HK-2 (cell line): Measurements from ENCODE around the gene TRIM14.
"Not testable (repeated sequence)": the region's sequence is repeated elsewhere in the genome, so short reads cannot be mapped to it uniquely, and the experiment has no call there.

ENCODE experiments used
- DNase-seq: peaks from one replicate; pipeline ENCODE4 v3.0.0-alpha.2; 2018; ENCODE audit not compliant: unreplicated experiment

Gene TRIM14

DNA sequence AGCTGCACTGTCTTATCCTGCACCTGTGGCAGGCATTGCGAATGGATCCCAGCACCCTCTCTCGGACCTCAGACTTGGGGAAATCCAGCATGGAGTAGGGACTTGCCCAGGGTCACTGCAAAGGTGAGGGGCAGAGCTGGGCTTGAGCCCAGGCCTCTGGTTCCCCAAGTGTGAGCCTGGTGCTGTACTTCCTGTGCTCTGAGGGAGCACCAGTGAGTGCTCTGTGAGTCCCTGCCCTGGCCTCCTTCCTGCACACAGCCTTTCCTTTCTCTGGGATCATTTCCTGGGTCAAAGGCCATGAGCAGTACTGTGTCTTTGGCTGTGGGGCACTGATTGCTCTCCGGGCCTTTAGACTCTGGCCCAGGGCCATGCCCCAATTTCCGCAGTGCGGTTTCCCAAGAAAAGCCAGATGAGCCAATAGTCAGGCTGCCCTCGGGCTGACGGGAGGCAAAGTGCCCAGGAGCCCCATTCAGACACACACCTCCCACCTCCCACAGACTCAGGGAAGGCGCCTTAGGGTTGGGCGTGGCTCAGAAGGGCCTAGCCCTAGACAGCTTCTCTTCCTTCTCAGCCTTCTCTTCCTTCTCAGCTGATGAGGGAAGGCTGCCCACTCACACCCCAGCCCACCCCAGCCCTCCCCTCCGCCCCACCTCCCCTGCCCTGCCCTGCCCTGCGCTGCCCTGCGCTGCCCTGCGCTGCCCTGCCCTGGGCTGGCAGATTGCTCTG, 23.3 kb upstream of the TRIM14 start:
- no peak for DNase-seq

DNA sequence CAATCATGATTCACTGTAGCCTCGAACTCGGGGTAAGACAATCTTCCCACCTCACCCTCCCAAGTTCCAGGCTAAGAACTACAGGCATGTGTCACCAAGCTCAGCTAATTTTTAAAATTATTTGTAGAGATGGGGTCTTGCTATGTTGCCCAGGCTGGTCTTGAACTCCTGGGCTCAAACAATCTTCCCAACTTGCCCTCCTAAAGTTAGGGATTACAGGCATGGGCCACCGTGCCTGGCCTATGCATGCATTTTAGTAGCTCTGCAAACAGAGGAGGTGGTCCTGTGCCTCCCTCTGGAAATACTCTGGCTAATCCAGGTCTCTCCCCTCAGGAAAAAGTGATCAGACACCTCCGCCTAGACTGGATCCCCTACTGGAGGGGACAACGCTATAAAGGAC, 21.5 kb upstream of the TRIM14 start:
- DNase-seq: no peak

DNA sequence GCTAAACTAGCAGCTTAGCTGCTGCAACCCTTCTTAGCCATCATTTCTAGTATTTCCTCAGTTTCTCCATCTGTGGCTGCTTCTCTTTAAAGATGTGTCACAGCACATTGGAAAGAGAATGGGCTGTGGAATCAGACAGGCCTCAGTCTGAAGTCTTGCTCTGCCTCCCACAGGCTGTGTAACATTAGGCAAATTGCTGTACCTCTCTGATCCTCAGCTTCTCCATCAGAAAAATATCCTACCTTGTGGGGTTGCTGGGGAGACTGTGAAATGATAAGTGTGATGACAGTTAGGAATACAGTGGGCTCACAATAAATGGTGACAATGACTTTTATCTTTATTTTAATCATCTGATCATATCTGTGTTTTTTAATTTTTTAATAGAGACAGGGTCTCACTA, 17.5 kb upstream of the TRIM14 start:
- no peak for DNase-seq

DNA sequence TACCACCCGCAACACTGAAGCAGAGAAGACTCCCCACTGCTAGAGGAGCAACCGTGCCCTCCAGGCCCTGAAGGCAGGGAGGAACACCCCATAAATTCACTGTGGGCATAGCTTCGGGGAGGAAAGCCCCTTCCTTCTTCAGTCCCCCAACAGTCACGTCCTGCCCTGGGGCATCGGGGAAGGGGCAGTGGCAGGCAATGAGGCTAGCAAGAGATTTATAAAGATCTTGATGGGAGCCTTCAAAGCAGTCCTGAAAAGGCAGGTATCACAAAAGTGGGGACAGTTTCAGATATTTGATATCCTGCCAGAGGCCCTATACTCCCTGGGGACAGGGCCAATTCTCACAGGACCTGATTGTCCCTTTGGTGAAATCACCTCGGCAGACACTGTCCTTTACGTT, 16.9 kb upstream of the TRIM14 start:
- no peak for DNase-seq

DNA sequence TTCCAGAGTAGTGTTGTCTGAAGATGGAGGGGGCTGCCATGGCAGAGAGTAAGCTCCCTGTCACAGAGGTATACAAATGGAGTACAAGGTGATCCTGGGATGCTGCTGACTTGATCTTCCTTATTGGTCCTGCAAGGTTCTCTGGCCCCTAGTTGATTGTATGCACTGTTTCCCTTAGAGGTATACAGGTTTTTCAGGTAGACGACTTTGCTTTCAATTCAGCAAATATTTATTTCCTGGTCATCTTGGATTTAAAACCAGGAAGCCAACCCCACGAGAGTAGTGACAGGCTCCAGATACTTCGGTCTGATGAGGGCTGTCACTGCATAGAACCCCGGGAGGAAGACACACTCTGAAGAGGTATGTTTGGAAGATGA, 16.5 kb upstream of the TRIM14 start:
- DNase-seq: no peak

DNA sequence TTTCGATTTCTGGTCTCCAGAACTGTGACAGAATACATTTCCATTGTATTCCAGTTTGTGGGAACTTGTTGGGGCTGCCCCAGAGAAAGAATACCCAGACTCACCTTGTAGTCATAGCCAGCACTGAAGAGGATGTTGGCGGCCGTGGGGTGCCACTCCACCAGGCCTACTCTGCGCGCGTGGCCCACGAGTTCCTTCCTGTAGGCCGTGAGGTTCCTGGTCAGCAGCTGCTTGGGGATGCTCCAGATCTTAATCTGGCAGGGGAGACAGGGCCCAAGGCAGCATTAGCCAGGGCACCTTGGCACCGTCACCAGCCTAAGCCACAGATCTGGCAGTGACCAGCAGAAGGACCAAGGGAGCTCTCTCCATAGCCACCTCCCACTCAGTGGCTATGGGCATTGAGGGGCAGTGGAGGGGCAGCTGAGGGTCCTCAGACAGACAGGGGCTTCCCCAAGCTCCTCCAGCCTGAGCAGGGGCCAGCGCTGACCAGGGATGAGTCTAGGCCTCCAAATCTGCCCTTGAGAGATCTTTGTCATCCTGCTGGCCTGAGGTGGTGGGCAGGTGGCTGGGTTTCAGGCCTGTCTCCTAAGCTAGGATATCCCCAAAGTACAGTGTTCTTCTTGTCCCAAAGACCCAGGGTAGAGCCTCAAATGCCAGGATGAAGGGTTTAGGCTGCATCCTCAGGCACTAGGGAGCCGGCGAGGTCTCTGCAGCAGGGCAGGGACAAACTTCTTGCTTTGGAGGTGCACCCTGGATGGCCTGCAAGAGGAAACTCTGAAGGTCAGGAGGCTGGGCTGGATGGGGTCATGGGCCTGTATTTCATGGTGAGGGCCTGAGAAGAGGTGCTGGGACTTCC, 15.9 kb upstream of the TRIM14 start:
- DNase-seq: no peak

DNA sequence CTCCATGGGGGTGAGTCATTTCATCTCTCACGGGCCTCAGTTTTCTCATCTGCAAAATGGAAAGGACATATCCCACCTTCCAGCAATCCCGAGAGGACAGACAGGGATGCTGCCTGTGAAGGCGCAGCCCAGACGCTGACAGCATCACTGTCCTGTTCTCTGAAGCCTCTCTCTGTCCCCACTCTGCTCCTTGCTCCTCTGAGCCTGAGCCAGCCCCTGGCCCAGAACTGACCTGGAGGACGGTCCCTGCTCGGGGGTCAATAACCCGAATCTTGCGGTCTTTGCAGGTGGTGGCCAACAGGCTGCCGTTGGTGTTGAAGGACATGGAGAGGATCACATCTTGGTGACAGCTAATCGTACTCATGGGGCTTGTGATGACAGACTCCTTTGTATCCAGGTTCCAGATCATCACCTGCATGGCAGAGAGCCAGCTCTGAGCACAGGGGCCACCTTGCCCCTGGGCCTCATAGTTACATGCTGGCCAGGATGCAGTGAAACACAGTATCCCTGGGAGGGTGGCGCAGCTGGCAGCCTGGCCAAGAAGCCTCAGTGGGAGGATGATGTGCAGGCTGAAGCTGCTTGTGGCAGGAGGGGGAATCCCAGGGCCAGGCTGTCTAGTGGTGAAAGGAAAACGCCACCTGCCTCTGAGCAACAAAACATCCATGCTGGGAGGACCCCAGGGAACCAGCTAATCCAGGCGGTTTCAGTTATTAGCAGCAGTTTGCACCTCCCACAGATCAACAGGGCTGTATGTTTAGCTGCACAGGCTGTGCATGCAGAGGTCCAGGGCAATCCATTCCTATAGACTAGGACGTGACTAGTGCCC, 14.0 kb upstream of the TRIM14 start:
- DNase-seq: no peak

DNA sequence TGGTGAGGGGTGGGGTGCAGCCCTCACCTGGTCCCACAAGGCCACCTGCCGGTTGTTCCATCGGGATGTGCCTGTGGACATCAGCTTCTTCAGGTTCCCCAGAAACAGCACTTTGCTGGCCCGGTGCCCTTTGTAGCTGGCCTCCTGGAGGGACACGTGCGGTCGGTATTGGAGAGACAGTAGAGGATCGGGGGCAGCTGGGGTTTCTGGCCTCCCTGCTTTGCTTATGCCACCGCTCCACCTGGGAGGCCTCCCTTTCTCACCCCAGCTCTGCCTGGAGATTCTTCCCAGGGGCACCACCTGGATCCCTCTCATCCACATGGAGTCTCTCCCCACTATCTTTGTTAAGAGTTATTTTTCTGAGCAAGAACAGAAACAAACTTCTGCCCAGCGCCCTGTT, 13.1 kb upstream of the TRIM14 start:
- no peak for DNase-seq

DNA sequence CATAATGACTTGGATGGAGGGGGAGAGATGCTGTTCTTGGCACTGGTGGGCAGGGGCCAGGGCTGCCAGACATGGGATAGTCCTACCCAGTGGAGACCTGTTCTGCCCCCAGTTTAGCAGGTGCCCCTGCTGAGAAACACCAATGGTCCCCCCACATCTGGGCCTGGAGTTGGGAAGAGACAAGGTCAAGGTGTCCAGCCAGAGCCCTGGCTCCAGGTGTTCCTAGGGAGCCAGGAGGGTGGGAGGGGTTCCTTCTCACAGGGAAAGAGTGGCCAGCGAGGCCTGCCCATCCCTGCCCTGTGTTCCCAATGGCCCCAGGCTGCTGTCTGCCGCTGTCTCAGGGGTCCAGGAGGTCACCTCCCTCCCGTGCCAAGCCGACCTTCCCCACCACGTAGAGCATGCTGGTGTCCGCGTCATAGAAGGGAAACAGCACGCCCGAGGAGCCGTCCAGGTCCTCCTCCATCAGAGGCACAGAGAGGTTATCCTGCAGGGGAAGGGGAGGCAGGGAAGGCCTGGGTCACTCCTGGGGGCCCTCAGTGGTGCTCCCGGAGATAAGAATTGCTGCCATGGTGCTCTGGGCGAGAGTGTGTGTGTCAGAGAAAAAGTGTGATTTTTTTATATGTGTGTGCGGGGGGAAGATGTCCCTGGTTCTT, 11.7 kb upstream of the TRIM14 start:
- DNase-seq: no peak

DNA sequence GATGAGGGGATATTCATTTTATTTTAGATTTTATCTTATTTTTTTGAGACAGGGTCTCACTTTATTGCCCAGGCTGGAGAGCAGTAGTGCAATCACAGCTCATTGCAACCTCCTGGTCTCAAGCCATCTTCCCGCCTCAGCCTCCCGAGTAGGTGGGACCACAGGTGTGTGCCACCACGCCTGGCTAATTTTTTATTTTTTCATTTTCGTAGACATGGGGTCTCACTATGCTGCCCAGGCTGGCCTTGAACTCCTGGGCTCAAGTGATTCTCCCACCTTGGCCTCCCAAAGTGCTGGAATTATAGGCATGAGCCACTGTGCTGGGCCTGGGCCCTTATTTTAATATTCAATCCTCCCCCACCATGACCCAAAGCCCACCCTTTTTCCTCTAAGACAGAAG, 11.0 kb upstream of the TRIM14 start:
- not testable (repeated sequence) for DNase-seq

DNA sequence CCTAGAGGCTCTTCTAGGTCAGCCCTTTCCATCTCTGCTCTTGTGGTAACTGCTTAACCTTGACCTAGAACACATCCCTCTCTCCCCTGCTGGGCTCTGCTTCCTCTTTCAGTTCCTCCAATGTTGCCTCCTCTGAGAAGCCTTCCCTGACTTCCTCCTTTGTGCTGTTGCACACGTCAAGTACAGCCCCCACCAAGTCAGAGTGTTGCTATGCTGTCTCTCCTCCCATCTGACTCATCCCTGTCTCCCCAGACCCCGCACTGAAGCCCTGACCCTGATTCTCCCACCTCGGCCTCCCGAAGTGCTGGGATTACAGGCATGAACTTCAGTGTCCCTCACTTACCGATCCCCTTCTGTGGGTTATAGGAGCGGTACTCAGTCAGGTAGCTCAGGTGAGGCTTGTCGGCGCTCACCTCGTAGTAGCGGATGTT, 10.4 kb upstream of the TRIM14 start:
- no peak for DNase-seq

DNA sequence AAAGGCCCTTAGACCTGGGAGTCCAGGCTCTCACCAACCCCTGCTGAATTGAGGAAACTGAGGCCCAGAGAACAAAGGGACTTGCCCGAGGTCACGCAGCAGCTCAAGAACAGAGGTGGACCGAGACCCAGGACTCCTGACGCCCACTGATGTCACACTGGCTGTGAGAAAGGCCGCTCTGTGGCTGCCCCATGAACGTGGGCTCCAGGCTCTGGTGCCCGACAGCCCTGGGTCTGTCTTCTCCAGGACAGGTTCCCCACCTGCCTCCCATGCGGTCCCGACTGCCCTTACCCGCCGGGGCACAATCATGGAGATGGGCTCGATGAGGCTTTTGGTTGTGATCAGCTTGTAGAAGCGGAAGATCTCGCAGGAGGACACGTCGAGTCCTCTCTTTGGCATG, 9.3 kb upstream of the TRIM14 start:
- no peak for DNase-seq

DNA sequence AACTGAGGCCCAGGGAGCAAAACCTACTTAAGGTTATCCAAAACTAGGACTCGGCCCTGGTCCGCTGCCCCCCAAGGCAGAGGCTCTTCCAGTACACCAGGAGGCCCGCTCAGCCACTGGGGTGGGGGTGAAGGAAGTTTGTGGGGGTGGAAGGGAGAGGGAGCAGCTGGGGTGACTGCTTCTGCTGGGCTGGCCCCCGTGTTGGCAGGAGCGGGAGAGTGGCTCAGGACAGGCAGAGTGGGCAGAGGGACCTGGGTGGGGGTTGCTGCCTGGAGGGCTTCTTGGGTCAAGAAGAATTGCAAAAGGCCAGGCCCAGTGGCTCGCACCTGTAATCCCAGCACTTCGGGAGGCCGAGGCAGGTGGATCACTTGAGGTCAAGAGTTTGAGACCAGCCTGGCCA, 8.2 kb upstream of the TRIM14 start:
- DNase-seq: no peak

DNA sequence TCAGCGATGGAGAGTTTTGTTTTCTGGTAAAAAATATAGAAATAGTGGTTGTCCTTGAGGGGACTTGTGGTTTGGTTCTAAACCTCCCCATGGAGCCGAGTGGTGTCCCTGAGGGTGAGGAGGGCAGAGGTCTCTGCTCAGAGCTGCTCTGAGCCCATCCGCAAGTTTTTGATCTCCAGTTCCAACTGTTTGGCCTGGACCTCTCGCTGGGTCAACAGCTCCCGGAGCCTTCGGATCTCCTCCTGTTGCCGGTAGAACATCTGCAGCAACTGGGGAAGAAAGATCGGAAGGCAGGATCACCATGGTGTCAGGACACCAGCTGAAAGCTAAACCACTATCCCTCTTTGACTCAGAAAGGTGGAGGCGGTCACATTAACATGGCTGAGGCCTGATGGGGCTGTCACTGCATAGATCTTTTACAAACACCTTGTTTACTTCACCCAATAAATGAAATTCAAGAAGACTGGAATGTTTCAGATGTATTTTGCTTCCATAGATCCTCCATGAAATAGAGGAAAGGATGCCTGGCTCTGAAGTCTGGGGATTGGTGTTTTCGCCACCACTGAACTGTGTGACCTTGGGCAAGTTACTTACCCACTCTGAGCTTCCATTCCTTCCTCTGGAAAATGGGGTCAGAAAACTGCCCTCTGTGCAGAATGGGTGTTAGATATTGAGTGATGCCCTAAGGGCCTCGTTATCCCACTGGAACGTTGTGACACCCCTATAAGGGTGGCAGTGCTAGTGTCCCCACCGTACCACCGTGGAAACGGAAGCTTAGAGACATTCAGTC, 5.8 kb upstream of the TRIM14 start:
- DNase-seq: no peak

DNA sequence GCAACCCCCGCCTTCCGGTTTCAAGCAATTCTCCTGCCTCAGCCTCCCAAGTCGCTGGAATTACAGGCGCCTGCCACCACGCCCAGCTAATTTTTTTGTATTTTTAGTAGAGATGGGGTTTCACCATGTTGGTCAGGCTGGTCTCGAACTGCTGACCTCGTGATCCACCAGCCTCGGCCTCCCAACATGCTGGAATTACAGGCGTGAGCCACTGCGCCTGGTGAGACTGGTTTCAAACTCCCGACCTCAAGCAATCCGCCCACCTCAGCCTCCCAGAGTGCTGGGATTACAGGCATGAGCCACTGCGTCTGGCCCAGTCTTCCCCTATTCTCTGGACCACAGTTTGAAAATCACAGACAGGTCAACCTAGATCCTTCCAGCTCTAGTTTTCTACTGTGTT, 5.1 kb upstream of the TRIM14 start:
- DNase-seq: not testable (repeated sequence)

DNA sequence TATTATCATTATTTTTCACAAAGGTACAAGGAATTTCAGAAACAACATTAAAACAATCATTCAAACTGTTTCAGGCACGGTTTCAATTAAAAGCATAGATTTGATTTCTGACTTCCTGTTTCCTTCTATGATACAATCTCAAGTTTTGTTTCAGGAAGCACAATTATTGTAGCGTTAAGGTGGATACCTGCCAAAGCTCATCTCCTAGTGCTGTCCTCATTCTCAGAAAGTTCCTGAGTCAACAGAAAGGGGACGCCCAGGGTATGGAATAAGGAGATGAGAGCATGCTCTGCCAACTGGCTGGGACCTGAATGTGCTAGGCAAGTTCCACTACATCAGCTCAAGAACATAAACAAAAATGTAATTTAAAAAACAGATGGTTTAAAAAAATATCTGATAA, 2.0 kb upstream of the TRIM14 start:
- DNase-seq: no peak

DNA sequence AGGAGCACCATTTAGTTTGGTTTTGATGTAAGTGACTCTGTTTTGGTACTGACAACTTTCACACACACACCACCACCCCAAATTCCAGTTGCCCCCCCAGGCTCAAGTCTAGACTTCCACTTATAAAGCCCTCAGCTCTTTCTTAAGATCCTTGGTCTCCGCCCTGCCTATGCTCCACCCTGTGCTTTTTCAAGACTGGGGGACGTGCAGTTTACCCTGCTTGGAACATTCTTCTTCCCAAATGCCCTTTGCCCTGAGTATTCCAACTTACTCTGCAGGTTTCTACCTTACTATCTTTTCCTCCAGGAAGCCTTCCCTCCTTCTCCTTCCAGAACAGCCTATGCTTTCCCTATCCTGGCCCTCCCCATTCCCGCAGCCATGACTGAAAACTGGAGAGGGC, 1.5 kb upstream of the TRIM14 start:
- DNase-seq: no peak

DNA sequence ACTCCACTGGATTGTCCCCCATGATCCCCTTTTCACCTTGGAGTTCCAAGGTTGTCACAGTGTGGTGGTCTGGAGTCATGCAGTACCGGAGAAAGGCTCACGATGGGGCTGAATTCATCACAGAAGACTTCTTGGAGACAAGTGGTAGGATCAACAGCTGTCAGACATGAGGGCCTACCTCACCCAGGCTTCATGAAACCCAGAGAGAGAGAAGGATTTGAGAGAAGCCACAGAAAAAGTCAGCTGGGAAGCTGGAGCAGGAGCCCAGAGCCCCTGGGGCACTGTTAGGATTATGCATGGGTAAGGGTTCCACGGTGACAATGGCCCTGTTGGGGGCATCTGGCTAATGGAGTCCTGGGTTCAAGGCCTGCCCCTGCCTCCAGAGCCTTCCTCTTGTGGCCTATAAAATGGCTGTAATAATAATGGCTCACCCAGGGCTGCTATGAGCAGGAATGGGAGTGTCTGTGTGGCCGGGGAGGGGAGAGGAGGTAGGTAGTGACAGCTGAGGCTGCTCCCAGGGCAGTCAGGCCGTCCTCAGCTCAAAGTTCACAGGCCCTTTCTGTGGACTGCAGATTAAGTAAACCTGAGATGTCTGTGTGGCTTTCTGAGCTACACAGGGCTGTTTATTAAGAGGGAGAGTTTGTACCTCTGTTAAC, 910 bp downstream of the TRIM14 start:
- peak; percentile 32 for DNase-seq

DNA sequence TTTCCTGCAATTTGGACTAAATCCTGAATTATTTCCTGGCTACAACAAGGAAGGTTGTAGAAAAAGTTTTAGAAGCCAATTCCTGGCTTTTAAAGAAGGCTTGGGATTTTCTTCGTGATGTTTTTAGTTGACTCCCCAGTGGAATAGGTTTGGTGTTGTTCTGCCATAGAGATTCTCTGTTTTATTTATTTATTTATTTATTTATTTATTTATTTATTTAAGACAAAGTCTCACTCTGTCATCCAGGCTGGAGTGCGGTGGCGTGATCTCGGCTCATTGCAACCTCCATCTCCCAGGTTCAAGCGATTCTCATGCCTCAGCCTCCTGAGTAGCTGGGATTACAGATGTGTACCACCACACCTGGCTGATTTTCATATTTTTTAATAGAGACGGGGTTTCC, 1.9 kb downstream of the TRIM14 start:
- DNase-seq: not testable (repeated sequence)

DNA sequence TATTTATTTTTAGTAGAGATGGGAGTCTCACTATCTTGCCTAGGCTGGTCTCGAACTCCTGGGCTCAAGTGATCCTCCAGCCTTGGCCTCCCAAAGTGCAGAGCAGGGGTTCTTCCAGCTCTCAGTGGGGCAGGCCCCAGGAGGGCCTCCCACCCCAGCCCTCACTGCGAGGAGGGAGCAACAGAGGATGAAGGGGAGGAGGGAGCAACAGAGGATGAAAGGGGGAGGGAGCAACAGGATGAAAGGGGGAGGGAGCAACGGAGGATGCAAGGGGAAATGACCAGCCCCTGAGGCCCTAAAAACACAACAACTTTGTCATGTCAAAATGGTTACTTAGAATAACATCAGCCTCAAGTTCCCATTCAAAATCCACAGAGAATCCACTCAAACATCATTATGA, 10.0 kb downstream of the TRIM14 start:
- no peak for DNase-seq
